ENCODE data around the gene TEAD2.
A peak's percentile ranks its signal among the peaks of the same experiment; 100 is the strongest.

Gene TEAD2

DNA sequence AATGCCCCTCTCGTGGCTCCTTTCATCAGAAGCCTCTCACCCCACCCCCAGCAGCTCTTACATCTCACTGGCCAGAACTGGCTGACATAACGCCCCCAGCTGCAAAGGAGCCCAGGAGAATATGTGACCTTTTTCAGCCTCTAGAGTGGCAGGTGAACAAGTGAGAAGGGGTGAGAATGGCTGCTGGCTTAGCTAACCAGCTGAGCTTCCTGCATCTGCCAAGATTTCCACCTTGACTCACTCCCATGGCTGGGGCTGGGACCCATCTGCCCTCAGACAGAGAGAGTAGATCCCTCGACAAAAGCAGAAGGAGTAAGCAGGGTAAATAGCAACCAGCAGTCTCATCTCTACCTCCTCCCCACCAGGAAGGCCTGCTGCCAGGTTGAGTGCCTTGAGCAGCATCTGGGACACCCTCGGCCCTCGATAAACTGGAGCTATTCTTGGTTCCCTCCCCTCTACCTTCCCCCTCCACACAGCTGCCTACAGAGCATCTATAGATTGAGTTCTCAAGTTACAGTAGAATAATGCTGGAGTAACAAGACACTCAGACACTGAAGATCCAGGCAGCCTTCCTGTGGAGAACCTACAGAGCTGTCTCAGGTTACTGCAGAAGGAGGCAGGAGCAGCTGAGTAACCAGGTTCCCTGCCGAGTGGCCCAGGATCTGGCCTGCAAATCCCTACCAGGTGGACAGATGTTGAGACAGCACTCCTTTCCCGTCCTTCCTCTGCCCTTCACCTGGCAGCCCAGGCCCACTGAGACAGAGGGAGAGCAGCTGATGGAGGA is 41.4 kb upstream of the TEAD2 start:
- no peaks in the 10 kb centered on the region for H3F3A ChIP-seq (ENCODE audit: low read depth)
- no peaks in the 10 kb centered on the region for H3K9me2 ChIP-seq (replicated peaks; ENCODE audit: low read depth, low read length)
- TF ChIP-seq, protein P1, sequence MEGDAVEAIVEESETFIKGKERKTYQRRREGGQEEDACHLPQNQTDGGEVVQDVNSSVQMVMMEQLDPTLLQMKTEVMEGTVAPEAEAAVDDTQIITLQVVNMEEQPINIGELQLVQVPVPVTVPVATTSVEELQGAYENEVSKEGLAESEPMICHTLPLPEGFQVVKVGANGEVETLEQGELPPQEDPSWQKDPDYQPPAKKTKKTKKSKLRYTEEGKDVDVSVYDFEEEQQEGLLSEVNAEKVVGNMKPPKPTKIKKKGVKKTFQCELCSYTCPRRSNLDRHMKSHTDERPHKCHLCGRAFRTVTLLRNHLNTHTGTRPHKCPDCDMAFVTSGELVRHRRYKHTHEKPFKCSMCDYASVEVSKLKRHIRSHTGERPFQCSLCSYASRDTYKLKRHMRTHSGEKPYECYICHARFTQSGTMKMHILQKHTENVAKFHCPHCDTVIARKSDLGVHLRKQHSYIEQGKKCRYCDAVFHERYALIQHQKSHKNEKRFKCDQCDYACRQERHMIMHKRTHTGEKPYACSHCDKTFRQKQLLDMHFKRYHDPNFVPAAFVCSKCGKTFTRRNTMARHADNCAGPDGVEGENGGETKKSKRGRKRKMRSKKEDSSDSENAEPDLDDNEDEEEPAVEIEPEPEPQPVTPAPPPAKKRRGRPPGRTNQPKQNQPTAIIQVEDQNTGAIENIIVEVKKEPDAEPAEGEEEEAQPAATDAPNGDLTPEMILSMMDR (conservative IDR thresholded peaks at IDR 0.05; ENCODE audit: low read length): no peak
- no peak for TF ChIP-seq EZH2phosphoT487 (IDR thresholded peaks at IDR 0.05; ENCODE audit: borderline replicate concordance)
- peak overlapping the region; percentile 57 for H3K9ac ChIP-seq (ENCODE audit: low read depth, low read length, poor library complexity, severe bottlenecking)
- H3K4me1 ChIP-seq (ENCODE audit: insufficient read depth, low read length, poor library complexity, severe bottlenecking): peaks cover 47% of the 10 kb centered on the region
- H3K79me2 ChIP-seq (ENCODE audit: insufficient read depth, low read length): no peaks in the 10 kb centered on the region
- H3K4me2 ChIP-seq (ENCODE audit: low read depth, low read length, poor library complexity, severe bottlenecking): peak overlapping the region; percentile 17
- H3K36me3 ChIP-seq (ENCODE audit: insufficient read depth, low read length): no peaks in the 10 kb centered on the region
- H2AFZ ChIP-seq (ENCODE audit: low read length): peak overlapping the region; percentile 49
- no peaks in the 10 kb centered on the region for H4K20me1 ChIP-seq (ENCODE audit: insufficient read depth, low read length, poor library complexity, severe bottlenecking)
- no peaks in the 10 kb centered on the region for H3K27me3 ChIP-seq (ENCODE audit: insufficient read depth, low read length, poor library complexity, severe bottlenecking)
- no peaks in the 10 kb centered on the region for H3K9me3 ChIP-seq (ENCODE audit: insufficient read depth, low read depth, low read length)
- H3K4me3 ChIP-seq (ENCODE audit: low read length, poor library complexity, severe bottlenecking): no peak overlapping the region

DNA sequence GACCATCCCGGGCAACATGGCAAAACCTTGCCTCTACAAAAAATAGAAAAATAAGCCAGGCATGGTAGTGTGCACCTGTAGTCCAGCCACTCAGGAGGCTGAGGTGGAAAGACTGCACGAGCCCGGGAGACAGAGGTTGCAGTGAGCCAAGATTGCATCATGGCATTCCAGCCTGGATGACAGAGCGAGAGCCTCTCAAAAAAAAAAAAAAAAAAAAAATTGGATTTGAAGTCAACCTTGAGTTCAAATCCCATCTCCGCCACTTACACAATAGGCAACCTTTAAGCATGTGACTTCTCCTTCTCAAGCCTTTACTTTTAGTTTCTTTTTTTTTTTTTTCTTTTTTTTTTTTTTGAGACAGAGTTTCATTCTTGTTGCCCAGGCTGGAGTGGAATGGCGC is 37.8 kb upstream of the TEAD2 start:
- TF ChIP-seq, protein P1 (conservative IDR thresholded peaks at IDR 0.05; ENCODE audit: low read length): no peak
- TF ChIP-seq EZH2phosphoT487 (IDR thresholded peaks at IDR 0.05; ENCODE audit: borderline replicate concordance): no peak

GRCh38 chr19:49398931-49399330 is 36.7 kb upstream of the TEAD2 start:
- H3K36me3 ChIP-seq (ENCODE audit: insufficient read depth, low read length): no peaks in the 10 kb centered on the region
- no peaks in the 10 kb centered on the region for H3F3A ChIP-seq (ENCODE audit: low read depth)
- no peaks in the 10 kb centered on the region for H3K9me3 ChIP-seq (ENCODE audit: insufficient read depth, low read depth, low read length)
- peak overlapping the region; percentile 28; the same call in 1 of the 2 replicates for H2AFZ ChIP-seq (ENCODE audit: low read length)
- H3K4me1 ChIP-seq (ENCODE audit: insufficient read depth, low read length, poor library complexity, severe bottlenecking): peaks cover 41% of the 10 kb centered on the region
- H3K4me2 ChIP-seq (ENCODE audit: low read depth, low read length, poor library complexity, severe bottlenecking): peak overlapping the region; percentile 27
- no peak for TF ChIP-seq EZH2phosphoT487 (IDR thresholded peaks at IDR 0.05; ENCODE audit: borderline replicate concordance)
- TF ChIP-seq, protein P1 (conservative IDR thresholded peaks at IDR 0.05; ENCODE audit: low read length): no peak
- H3K9me2 ChIP-seq (replicated peaks; ENCODE audit: low read depth, low read length): no peaks in the 10 kb centered on the region
- peak overlapping the region; percentile 55 for H3K9ac ChIP-seq (ENCODE audit: low read depth, low read length, poor library complexity, severe bottlenecking)
- H3K79me2 ChIP-seq (ENCODE audit: insufficient read depth, low read length): no peaks in the 10 kb centered on the region
- H3K4me3 ChIP-seq (ENCODE audit: low read length, poor library complexity, severe bottlenecking): no peak overlapping the region
- H3K27me3 ChIP-seq (ENCODE audit: insufficient read depth, low read length, poor library complexity, severe bottlenecking): no peaks in the 10 kb centered on the region
- H4K20me1 ChIP-seq (ENCODE audit: insufficient read depth, low read length, poor library complexity, severe bottlenecking): no peaks in the 10 kb centered on the region

More for the DNA sequence above, 37.8 kb upstream of the TEAD2 start:
- Histone ChIP-seq H3K79me2 (ENCODE audit: insufficient read depth, low read length) (no peaks in the 10 kb centered on the region), H3K4me2 (ENCODE audit: low read depth, low read length, poor library complexity, severe bottlenecking) (no peak overlapping the region), H3K4me1 (ENCODE audit: insufficient read depth, low read length, poor library complexity, severe bottlenecking) (peaks cover 51% of the 10 kb centered on the region), H3K36me3 (ENCODE audit: insufficient read depth, low read length) (no peaks in the 10 kb centered on the region), H3F3A (ENCODE audit: low read depth) (no peaks in the 10 kb centered on the region), H3K4me3 (ENCODE audit: low read length, poor library complexity, severe bottlenecking) (no peak overlapping the region), H3K27me3 (ENCODE audit: insufficient read depth, low read length, poor library complexity, severe bottlenecking) (no peaks in the 10 kb centered on the region), H2AFZ (ENCODE audit: low read length) (no peak overlapping the region), H3K9me2 (replicated peaks; ENCODE audit: low read depth, low read length) (no peaks in the 10 kb centered on the region), H3K9ac (ENCODE audit: low read depth, low read length, poor library complexity, severe bottlenecking) (no peak overlapping the region), H3K9me3 (ENCODE audit: insufficient read depth, low read depth, low read length) (no peaks in the 10 kb centered on the region), H4K20me1 (ENCODE audit: insufficient read depth, low read length, poor library complexity, severe bottlenecking) (no peaks in the 10 kb centered on the region)
